Measurements from ENCODE around the gene CLIP3. TPM values are rescaled to one million over a fixed set of nuclear protein-coding genes. Genes with fewer than 3 reads are reported as not detected.

Gene CLIP3
- total and polyA plus RNA-seq, 2 of the 13 experiments (the other 11 are each of a cell fraction or from before 2014, with no cell fraction given): 0.15 to 1.2 TPM

- TF ChIP-seq ZNF496 (CRISPR knock-in tag; IDR thresholded peaks at IDR 0.05; ENCODE audit: insufficient replicate concordance) (no peak), NFRKB (IDR thresholded peaks at IDR 0.05) (no peak), ZNF510 (CRISPR knock-in tag; IDR thresholded peaks at IDR 0.05; ENCODE audit: low read depth) (no peak), ZNF746 (CRISPR knock-in tag; IDR thresholded peaks at IDR 0.05) (peak; percentile 68; the same call in 1 of the 2 replicates), MYNN (CRISPR knock-in tag; IDR thresholded peaks at IDR 0.05; ENCODE audit: low read depth) (no peak; the same call in 1 of the 2 replicates), ZNF326 (CRISPR knock-in tag; IDR thresholded peaks at IDR 0.05; ENCODE audit: borderline replicate concordance) (no peak), ZFP37 (CRISPR knock-in tag; IDR thresholded peaks at IDR 0.05; ENCODE audit: borderline replicate concordance) (no peak), LBX2 (CRISPR knock-in tag; IDR thresholded peaks at IDR 0.05; ENCODE audit: borderline replicate concordance) (no peak), ZMAT3 (CRISPR knock-in tag; conservative IDR thresholded peaks at IDR 0.05) (no peak; the same call in 1 of the 2 replicates), ZFP90 (CRISPR knock-in tag; IDR thresholded peaks at IDR 0.05; ENCODE audit: borderline replicate concordance) (no peak), PAF1 (CRISPR knock-in tag; IDR thresholded peaks at IDR 0.05) (no peak), ZNF275 (CRISPR knock-in tag; IDR thresholded peaks at IDR 0.05; ENCODE audit: borderline replicate concordance) (no peak), ZNF263 (CRISPR knock-in tag; IDR thresholded peaks at IDR 0.05) (peak; percentile 38; the same call in 1 of the 2 replicates), DZIP1 (CRISPR knock-in tag; IDR thresholded peaks at IDR 0.05) (no peak), ZNF740 (CRISPR knock-in tag; IDR thresholded peaks at IDR 0.05) (no peak), BRF2 (CRISPR knock-in tag; IDR thresholded peaks at IDR 0.05) (no peak), ZSCAN29 (CRISPR knock-in tag; conservative IDR thresholded peaks at IDR 0.05) (0 out of 2 replicates have a peak, but pooled peaks have one; percentile 6), ZNF280B (CRISPR knock-in tag; IDR thresholded peaks at IDR 0.05; ENCODE audit: borderline replicate concordance) (0 out of 2 replicates have a peak, but pooled peaks have one; percentile 30), FOXA1 (IDR thresholded peaks at IDR 0.05) (no peak), FOXA1 (CRISPR knock-in tag; IDR thresholded peaks at IDR 0.05) (no peak)
Observed at GRCh38 chr19:35995048-35995993, 37.4 kb downstream of the CLIP3 start, which contains the start of gene SDHAF1 (continued).

Measured in HepG2 (cell line).